Cerebellar nuclear complex (tissue), 1 donor: ENCODE results near the gene PIP5K1B.
A peak's percentile ranks its signal among the peaks of the same experiment; 100 is the strongest.

Experiments
- DNase-seq, 2 experiments: peaks; one replicate each; lab custom pipeline; 2025; lab: John Stamatoyannopoulos, UW

Gene PIP5K1B

DNA sequence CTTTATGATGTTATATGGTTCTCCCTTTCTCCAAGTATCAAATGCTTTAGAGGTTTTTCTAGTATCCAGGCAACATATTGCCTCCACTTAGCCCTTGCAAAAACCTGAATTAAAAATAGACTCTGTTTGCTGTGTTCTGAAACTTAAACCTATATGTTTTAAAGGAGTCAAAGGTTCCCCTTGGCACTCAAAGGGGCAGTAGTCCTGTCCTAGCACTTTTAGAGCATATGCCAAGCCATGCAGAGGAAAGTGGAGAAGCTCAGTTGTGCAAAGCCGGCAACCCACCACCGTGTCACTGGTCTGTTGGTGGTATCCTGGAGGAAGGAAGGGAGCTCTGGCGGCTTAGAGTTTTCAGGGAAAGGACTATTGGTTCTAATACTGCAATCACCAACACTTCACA, 154.3 kb downstream of the PIP5K1B start:
- DNase-seq = no peak

GRCh38 chr9:68860419-68860818, 155.4 kb downstream of the PIP5K1B start:
- no peak for DNase-seq

GRCh38 chr9:68861436-68861835, 156.4 kb downstream of the PIP5K1B start:
- DNase-seq = no peak

- no peak for DNase-seq
Measured at GRCh38 chr9:68867066-68867465, 162.0 kb downstream of the PIP5K1B start.

- DNase-seq = no peak
Measured at GRCh38 chr9:68869022-68869421, 164.0 kb downstream of the PIP5K1B start.

DNA sequence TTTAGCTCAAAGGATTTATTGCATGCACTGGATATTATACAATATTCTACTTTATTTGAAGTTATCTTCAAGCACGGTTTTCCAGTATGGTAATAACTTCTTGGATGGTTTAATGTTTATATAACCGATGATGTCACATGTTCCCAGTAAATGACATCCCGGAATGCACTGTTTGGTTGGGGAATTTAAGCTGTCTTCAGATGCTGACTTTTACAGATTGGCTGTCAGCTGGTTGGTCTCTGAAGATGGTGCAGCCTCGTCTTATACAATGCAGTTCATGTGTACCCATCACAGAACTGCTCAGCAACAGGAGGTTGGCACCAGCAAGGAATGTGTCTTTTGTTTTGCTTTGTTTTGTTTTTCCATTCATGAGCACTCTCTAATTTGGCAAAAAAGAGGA, 165.0 kb downstream of the PIP5K1B start:
- no peak for DNase-seq

DNA sequence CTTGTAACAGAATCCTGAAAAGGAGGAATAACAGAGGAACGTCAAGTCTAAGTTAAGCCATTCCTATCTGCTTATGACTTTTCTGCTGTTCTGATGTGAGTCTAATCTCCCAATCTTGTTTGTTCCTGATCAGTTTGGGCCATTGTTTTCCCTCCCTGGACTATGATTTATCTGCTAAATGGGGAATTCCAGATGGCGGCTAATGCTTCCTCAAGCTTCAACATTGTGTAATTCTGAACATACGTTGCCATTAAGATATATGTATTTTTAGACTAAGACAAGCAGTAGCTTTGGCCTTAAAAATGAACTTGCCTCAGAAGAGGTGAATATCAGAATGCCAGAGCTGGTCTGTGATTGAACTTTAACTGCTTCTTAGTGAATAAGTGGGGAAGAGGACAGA, 166.2 kb downstream of the PIP5K1B start:
- DNase-seq = no peak

DNA sequence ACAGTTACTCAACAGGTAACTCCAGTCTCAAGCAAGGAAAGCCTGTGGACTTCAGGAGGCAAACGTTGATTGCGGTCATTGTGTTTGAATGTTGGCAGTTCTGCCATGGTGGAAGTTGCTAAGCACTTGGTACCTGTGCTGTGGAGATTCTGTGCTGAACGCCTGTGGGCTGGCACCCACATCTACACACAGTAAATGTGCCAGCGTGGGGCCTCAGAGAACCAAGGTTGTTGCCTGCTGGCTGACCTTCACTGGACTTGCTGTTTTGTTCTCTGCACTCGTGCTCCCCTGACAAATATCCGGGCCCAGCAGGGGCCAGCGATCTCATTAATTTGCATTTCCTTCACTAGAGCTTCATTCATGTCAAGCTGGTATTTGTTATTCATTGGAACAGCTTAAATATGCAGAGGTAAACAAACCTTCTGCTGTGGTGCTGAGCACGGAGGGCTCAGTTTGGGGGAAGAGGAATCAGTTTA, 167.0 kb downstream of the PIP5K1B start:
- DNase-seq = peak; percentile 25 to 43

DNA sequence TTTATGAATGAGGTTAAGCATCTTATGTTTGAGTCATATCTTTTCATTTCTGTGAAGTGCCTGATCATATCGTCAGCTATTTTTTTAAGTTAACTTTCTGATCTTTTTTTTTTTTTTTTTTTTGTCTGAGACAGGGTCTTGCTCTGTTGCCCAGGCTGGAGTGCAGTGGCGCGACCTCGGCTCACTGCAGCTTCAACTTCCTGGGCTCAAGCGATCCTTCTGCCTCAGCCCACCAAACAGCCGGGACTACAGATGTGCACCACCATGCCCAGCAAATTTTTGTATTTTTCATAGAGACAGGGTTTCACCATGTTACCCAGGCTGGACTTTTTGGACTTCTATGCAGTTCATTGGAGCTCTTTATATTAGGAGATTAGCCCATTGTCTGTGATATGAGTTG, 168.1 kb downstream of the PIP5K1B start:
- DNase-seq = no peak

DNA sequence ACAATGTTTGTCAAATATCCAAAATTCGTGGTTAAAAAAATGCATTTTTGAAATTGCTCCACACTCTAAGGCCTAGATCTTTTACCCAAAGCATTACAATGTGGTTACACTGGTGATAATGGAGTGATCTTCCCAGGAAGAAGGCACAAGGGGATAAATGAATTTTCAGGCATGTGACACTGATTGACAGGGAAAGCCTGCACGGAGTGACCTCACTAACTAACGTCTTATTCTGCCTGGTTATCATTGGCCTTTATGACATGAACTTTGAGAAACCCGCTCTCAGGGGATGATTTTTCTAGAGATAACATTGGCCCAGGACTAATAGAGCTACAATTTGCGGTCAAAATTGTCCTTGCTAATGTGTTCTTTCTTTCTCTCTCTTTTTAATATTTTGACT, 171.2 kb downstream of the PIP5K1B start:
- no peak for DNase-seq

DNA sequence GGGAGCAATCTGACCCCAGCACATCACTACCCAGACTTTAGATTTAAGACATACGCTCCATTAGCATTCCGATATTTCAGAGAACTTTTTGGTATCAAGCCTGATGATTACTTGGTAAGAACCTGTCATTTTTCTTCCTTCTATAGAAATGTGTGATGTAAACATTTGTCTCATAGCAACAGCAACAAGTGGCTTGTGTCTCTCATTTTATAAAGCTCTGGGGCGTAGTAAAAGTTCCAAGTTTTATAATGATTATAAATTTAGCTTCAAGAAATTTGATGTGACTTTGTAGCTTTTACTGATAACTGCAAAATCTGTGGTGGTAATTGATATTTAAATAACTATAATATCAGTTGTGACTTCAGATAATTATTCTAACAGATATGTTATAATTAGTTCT, 171.6 kb downstream of the PIP5K1B start:
- no peak for DNase-seq

DNA sequence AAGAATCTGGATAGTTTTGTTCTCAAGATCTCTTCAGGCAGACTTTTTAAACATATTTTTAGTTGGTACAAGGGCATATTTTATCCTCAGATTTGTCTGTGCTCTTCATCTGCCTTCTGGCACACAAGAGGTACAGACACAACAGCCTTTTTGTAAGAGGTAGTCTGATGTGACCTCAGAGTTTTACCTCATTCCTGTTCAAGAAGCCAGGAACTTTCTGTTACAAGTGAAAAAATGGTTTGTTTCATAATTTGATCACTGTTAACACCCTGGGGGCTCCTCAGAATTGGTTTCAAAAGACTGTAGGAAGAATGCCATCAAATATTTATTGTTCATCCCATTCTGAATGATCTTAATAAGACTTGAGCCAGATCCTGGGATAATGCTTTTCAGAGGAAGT, 172.2 kb downstream of the PIP5K1B start:
- no peak for DNase-seq

DNA sequence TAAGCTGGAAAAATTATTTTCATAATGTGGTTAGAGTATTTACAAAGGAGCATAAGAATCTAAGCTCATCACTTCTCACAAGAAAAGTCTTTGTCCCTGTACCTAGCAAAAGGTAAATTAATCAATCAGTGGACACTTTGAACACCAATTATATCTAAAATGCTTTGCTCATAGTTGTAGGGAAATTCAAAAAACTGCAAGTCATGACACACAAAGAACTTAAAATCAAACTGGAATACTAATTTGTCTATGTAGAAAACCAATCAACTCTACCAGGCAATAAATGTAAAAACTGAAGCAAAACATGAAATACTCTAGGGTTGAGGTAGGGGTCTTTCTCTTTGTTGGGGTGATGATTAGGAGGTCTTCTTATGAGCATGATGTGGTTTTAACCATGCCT, 173.4 kb downstream of the PIP5K1B start:
- no peak for DNase-seq

DNA sequence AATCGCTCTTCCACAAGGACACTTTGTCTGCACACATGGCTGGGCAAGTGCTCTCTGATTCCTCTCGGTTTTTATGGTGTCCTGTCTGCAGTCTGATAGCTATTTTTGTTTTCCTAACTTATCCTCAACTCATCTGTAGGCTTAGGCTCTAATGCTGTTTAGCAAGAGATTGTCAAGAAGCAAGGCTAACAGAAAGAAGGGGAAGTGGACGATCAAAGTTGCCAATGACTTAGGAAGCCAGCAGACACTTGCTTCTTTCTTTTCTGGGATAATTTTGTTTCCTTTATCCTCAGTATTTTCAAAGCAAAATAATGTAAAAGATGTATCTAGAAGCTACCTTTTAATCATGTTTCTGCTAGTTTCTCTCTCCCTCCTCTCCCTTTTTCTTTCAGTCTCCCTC, 178.2 kb downstream of the PIP5K1B start:
- no peak for DNase-seq

- DNase-seq = no peak
Measured at GRCh38 chr9:68887232-68887631, 182.2 kb downstream of the PIP5K1B start.

DNA sequence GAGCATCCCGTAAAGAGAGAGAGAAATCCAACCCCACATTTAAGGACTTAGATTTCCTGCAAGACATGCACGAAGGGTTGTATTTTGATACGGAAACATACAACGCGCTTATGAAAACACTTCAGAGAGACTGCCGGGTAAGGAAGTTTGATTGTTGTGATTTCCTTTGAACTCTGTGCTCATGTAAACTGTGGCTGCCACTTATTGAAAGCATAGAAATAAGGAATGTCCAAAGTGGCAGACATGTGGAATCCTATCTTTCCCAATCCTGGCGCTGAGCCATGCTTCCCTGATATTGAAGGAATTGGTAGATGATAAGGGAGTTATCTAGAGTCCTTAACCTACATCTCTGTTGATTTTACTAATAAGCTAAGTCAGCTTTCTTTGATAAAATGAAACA, 189.5 kb downstream of the PIP5K1B start:
- no peak for DNase-seq

- DNase-seq = no peak
Measured at GRCh38 chr9:68895741-68896478, 190.9 kb downstream of the PIP5K1B start.

GRCh38 chr9:68896486-68896885, 191.4 kb downstream of the PIP5K1B start:
- no peak for DNase-seq

DNA sequence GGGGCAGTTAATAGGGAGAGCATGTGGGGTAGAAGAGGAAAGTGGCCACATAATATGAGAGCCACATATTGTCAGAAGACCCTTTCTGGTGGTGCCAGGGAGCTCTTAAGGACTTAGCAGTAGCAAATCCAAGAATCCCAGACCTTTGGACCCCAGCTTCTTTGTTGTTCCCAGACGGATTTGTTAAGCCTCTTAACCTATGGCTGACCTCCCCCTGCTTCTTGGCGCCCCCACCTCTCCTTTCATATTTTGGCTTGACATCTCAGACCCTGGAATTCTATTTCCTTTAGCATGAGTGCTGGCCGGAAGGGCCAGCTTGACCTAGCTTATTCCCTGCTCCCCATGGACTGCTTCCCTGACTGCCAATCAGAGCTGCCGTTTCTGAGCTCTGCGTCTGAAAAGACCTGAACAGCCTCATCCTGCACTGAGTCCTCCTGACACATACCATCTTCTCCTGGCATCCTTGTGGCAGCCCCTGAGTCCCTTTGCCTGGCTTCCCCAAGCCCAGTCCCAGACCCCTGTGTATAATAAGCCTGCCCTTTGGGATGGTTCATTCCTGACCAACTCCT, 192.6 kb downstream of the PIP5K1B start:
- DNase-seq = no peak

DNA sequence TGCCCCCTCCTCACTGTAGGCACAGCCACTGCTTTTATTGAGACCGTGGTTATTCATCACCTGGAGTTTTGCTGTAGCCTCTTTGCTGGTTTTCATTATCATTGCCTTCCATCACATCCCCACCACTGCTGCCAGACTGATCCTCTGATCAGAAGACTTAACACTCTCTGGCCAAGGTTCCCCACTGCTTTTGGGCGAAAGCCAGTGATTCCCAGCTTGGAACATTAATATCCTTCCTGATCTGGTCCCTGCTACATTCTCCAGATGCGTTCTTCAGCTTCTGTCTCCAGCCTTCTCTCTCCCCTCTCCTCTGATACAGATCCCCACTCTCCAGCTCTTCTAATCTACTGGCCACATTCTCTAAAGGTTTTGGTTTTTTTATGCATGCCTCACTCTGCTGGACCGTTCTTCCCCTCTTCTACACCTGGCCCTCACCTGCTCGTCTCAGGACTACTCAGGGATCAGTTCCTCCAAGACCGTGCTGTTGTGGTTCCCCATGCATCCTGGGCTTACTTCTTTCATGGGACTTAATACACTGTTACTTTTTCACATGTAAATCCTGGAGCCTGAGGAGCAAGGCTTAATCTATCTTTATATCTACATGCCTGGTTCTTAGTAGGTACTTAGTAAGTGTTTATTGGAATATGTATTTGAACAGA, 193.9 kb downstream of the PIP5K1B start:
- peak in 1 of 2 experiments; percentile 8 for DNase-seq

GRCh38 chr9:68904454-68904853, 199.4 kb downstream of the PIP5K1B start:
- no peak for DNase-seq

GRCh38 chr9:68905129-68905528, 200.1 kb downstream of the PIP5K1B start:
- no peak for DNase-seq

DNA sequence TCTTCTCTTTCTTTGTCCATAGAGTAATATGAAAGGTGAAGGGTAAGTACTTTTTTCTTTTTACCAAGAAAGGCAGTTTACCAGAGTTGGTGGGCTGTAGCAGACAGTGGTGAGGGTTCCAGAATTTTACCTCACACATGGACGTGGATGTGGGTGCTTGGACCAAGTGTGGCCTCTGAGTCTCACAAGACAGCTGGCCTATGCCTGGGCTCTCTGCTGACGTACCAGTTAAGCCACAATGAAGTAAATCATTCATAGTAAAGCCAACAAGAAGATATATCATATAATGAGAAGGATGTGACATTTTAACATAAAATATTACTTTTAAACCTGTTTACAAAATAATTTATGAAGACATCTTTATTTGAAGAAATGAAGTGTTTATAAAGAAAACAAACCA, 202.9 kb downstream of the PIP5K1B start:
- no peak for DNase-seq
